ENCODE data around the gene KIF25. TPM values are rescaled to one million over a fixed set of nuclear protein-coding genes. Genes with fewer than 3 reads are reported as not detected.
"Not testable (repeated sequence)": the region's sequence is repeated elsewhere in the genome, so short reads cannot be mapped to it uniquely, and the experiment has no call there.

KIF25 gene
- total and polyA plus RNA-seq, 4 donors, result 0.72 to 0.79 TPM; not detected in 2

DNA sequence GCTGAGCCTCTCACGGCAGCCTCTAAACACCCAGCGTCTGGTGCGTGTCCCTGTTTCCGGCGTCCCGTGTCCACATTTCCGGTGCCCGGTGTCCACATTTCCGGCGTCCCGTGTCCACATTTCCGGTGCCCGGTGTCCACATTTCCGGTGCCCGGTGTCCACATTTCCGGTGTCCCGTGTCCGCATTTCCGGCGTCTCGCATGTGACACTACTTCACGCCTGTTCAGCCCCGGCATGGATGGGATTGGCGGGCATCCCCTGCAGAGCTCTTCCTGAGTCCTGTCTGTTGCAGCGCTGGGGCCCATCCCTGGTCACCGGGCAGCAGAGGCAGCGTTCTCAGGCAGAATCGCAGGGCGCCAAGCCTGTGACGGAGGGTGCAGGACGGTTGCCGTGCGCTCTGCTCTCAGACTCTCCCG lies 78.3 kb downstream of the KIF25 start:
- Histone ChIP-seq H3K9me3 (ENCODE audit: control insufficient read depth, low read length) (no peaks in the 10 kb centered on the region), H3K36me3 (ENCODE audit: control insufficient read depth in 1 of 2, insufficient read depth in 2 of 2, low read length in 1 of 2) (no peaks in the 10 kb centered on the region), H3K27ac (ENCODE audit: low read depth in 1 of 2, low read length in 2 of 2) (no peak overlapping the region), H3K27me3 (ENCODE audit: control insufficient read depth in 1 of 2, insufficient read depth in 2 of 2, low read length in 1 of 2) (no peaks in the 10 kb centered on the region), H3K4me1 (ENCODE audit: control insufficient read depth in 1 of 2, insufficient read depth in 2 of 2, low read length in 2 of 2) (no peaks in the 10 kb centered on the region), H3K4me3 (ENCODE audit: low read length in 2 of 2) (no peak overlapping the region)
- WGBS, 2 donors, result 88 to 91% methylated on average over 33 to 34 of the region's 34 CpGs
- DNase-seq (no peak), ATAC-seq (ENCODE audit: low FRiP score) (no peak)
- intact Hi-C loops (cut with DNase I), result no loop called here

DNA sequence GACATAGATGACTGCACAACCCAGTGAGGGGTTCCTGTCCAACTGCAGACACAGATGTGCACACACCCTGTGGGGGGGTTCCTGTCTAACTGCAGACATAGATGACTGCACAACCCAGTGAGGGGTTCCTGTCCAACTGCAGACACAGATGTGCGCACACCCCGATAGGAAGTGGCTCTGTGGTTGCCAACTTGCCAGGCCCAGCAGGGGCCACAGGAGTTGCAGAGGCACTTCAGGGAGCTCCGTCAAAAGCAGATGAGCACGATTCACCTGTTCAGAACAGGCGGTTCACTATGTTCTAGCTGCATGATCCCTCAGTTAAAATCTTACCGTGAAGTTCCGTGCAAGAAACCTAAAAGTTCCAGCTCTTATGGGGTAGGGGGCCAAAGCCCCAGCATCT lies 79.9 kb downstream of the KIF25 start:
- H3K36me3 ChIP-seq (ENCODE audit: control insufficient read depth in 1 of 2, insufficient read depth in 2 of 2, low read length in 1 of 2); intact Hi-C loops (cut with DNase I); DNase-seq; H3K4me1 ChIP-seq (ENCODE audit: control insufficient read depth in 1 of 2, insufficient read depth in 2 of 2, low read length in 2 of 2); H3K9me3 ChIP-seq (ENCODE audit: control insufficient read depth, low read length); ATAC-seq (ENCODE audit: low FRiP score); H3K27ac ChIP-seq (ENCODE audit: low read depth in 1 of 2, low read length in 2 of 2); H3K27me3 ChIP-seq (ENCODE audit: control insufficient read depth in 1 of 2, insufficient read depth in 2 of 2, low read length in 1 of 2); H3K4me3 ChIP-seq (ENCODE audit: low read length in 2 of 2): not testable (repeated sequence)
- WGBS, 2 donors, result 93 to 95% methylated on average over 7 of the region's 7 CpGs

DNA sequence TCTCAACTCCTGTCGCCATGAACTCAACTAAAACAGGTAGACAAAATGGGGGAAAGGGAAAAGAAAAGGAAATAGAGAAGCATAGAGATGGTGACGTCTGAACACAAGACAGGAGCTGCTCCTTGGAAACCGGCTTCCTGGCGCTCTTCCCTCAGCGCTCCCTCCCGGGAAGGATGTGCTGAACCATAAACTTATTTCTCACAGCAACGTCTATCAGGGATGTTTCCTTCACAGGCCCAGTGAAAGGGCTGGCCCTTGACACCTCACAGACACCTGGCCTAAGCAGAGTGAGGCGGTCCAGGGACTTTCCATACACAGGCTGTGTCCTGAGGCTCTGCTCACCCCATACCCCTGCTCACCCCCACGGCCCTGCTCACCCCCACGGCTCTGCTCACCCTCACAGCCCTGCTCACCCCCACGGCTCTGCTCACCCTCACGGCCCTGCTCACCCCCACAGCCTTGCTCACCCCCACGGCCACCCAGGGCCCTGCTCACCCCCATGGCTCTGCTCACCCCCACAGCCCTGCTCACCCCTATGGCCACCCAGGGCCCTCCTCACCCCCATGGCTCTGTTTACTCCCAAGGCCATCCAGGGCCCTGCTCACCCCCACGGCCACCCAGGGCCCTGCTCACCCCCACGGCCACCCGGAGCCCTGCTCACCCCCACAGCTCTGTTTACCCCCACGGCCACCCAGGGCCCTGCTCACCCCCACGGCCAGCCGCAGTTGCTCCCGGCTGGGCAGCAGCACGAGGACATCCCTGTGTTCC lies 80.9 kb downstream of the KIF25 start:
- Histone ChIP-seq H3K9me3 (ENCODE audit: control insufficient read depth, low read length) (no peaks in the 10 kb centered on the region), H3K4me1 (ENCODE audit: control insufficient read depth in 1 of 2, insufficient read depth in 2 of 2, low read length in 2 of 2) (no peaks in the 10 kb centered on the region), H3K4me3 (ENCODE audit: low read length in 2 of 2) (no peak overlapping the region), H3K27ac (ENCODE audit: low read depth in 1 of 2, low read length in 2 of 2) (no peak overlapping the region), H3K36me3 (ENCODE audit: control insufficient read depth in 1 of 2, insufficient read depth in 2 of 2, low read length in 1 of 2) (no peaks in the 10 kb centered on the region), H3K27me3 (ENCODE audit: control insufficient read depth in 1 of 2, insufficient read depth in 2 of 2, low read length in 1 of 2) (no peaks in the 10 kb centered on the region)
- ATAC-seq (ENCODE audit: low FRiP score), result no peak
- WGBS, 2 donors, result 78 to 80% methylated on average over 19 to 21 of the region's 21 CpGs
- DNase-seq, result no peak
- intact Hi-C loops (cut with DNase I), result no loop called here

DNA sequence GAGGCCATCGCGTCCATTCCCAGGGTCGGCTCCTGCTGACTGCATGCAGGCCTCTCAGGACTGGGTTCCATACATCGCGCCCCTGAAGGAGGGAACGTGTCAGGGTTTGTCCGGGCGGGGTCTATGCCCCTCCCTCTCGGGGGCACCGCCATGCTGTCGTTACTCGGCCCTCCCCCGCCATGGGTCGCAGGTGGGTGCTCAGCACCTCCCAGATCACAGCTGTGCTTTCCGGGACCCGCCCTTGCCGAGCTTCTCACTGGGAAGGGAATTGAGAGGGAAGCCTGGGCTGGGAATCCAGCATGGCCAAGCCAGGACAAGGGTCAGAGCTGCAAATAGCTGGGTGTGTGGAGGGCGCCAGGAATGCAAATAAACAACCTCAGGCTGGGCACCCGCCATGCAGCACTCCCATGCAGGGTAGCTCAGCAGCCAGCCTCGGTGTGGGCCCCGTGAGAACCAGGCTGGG lies 81.5 kb downstream of the KIF25 start, which contains the start of gene FRMD1:
Gene FRMD1, minus strand, starts transcription at position 270 of the 463 bp plus-strand sequence. Its CDS starts 118 bp downstream, at position 152.
- Histone ChIP-seq H3K27me3 (ENCODE audit: control insufficient read depth in 1 of 2, insufficient read depth in 2 of 2, low read length in 1 of 2) (no peaks in the 10 kb centered on the region), H3K9me3 (ENCODE audit: control insufficient read depth, low read length) (no peaks in the 10 kb centered on the region), H3K36me3 (ENCODE audit: control insufficient read depth in 1 of 2, insufficient read depth in 2 of 2, low read length in 1 of 2) (no peaks in the 10 kb centered on the region), H3K4me3 (ENCODE audit: low read length in 2 of 2) (no peak within 1 kb of the TSS), H3K4me1 (ENCODE audit: control insufficient read depth in 1 of 2, insufficient read depth in 2 of 2, low read length in 2 of 2) (no peaks in the 10 kb centered on the region), H3K27ac (ENCODE audit: low read depth in 1 of 2, low read length in 2 of 2) (no peak within 1 kb of the TSS)
- intact Hi-C loops (cut with DNase I), result no loop called here
- ATAC-seq (ENCODE audit: low FRiP score), result no peak
- WGBS, 2 donors, result 66 to 81% methylated on average over 18 to 21 of the region's 21 CpGs
- no peak for DNase-seq

DNA sequence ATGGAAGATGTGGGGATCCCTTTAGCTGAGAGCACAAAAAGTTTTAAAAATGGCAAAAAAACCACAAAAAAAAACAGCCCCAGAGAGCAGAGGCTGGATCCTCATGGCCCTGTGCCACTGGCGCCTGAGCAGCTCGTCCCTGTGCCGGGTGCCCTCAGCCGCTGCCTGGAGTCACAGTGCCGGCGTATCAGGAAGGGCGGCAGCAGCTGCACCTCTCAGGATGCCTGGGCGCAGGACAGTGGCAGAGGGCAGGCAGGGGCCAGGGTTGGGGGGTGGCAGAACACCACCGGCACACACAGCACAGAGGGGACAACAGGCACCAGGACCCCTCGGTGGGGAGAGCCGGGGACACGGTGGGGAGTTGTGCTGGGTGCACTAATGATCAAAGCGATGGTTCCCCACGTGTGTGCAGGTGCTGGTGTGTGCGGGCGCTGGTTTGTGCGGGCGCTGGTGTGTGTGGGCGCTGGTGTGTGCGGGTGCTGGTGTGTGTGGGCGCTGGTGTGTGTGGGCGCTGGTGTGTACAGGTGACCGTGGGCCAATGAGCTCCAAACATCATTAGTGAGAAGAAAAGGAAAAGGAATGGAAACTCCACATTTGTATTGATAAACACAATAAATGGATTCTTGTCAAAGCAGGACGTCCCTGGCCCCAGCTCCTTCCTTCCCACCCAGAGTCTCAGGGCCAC lies 83.1 kb downstream of the KIF25 start:
- ATAC-seq (ENCODE audit: low FRiP score) (no peak), DNase-seq (no peak)
- WGBS, 2 donors, result 88% methylated on average over 22 to 24 of the region's 24 CpGs
- Histone ChIP-seq H3K36me3 (ENCODE audit: control insufficient read depth in 1 of 2, insufficient read depth in 2 of 2, low read length in 1 of 2) (no peaks in the 10 kb centered on the region), H3K4me1 (ENCODE audit: control insufficient read depth in 1 of 2, insufficient read depth in 2 of 2, low read length in 2 of 2) (no peaks in the 10 kb centered on the region), H3K27me3 (ENCODE audit: control insufficient read depth in 1 of 2, insufficient read depth in 2 of 2, low read length in 1 of 2) (no peaks in the 10 kb centered on the region), H3K27ac (ENCODE audit: low read depth in 1 of 2, low read length in 2 of 2) (no peak overlapping the region), H3K4me3 (ENCODE audit: low read length in 2 of 2) (no peak overlapping the region), H3K9me3 (ENCODE audit: control insufficient read depth, low read length) (no peaks in the 10 kb centered on the region)
- intact Hi-C loops (cut with DNase I), result no loop called here

DNA sequence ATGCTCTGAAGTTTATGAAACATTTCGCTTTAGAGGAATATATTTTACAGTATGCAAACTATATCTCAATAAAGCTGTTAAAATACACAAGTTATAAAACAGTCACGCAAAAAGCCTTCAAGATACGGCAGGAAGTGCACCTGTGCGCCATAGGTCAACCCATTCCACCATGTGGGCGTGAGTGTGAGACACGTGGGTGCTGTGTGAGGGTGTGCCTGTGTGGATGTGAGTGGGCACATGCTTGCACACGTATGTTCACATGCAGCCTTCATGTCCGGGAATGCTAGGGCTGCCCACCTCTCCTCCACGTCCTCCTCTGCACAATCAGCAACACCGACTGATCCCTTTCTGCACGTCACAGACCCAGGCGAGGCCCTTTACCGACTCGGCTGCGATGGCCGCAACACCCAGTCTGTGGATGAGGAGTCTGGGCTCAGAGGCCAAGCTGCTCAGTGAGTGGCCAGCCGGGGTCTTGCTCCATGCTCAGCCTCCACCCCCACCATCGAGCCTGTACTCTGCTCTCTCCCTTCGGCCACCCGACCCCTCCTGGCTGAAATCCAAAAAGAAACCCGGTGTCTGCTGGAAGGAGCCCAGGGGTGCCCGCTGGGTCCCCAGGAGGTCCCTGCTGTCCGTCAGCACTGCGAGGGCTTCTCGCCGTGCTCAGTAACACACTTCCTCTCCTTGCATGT lies 84.5 kb downstream of the KIF25 start:
- H3K36me3 ChIP-seq (ENCODE audit: control insufficient read depth in 1 of 2, insufficient read depth in 2 of 2, low read length in 1 of 2), result no peaks in the 10 kb centered on the region
- no peak for ATAC-seq (ENCODE audit: low FRiP score)
- no peak overlapping the region for H3K4me3 ChIP-seq (ENCODE audit: low read length in 2 of 2)
- intact Hi-C loops (cut with DNase I), result no loop called here
- no peaks in the 10 kb centered on the region for H3K9me3 ChIP-seq (ENCODE audit: control insufficient read depth, low read length)
- H3K27ac ChIP-seq (ENCODE audit: low read depth in 1 of 2, low read length in 2 of 2), result no peak overlapping the region
- no peaks in the 10 kb centered on the region for H3K4me1 ChIP-seq (ENCODE audit: control insufficient read depth in 1 of 2, insufficient read depth in 2 of 2, low read length in 2 of 2)
- no peak for DNase-seq
- no peaks in the 10 kb centered on the region for H3K27me3 ChIP-seq (ENCODE audit: control insufficient read depth in 1 of 2, insufficient read depth in 2 of 2, low read length in 1 of 2)
- WGBS, 2 donors, result 81% methylated on average over 26 of the region's 26 CpGs

DNA sequence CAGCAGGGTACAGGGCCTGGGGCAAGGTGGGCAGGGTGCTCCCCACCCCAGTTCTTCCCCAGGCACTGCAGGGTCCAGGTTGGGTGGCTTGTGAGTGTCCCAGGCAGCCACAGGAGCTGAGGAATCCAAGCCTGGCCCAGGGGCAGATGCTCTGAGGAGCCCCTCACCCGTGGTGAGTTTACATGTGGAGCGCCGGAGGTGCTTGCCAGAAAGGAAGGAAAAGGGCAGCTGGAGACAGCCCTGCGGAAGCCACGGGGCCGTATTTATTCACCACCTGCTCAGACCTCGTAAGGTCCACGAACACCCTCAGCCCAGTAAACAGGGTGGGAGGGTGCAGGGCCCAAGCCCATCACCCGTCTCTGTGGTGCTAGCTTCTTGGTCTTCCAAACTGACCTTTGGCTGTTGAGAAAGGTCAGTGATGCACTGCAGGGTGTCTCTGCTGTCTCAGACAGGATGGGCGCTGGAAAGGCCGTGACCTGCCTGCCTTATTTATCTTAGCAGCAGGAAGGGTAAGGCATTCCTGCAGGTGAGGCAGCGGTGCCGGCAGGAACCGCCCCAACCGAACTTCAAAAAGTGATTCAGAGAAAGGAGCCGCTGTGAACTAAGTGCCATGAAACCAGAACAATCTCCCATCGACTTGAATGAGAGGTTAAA lies 85.5 kb downstream of the KIF25 start:
- DNase-seq (no peak), ATAC-seq (ENCODE audit: low FRiP score) (no peak)
- H3K9me3 ChIP-seq (ENCODE audit: control insufficient read depth, low read length), result no peaks in the 10 kb centered on the region
- H3K27ac ChIP-seq (ENCODE audit: low read depth in 1 of 2, low read length in 2 of 2), result no peak overlapping the region
- H3K27me3 ChIP-seq (ENCODE audit: control insufficient read depth in 1 of 2, insufficient read depth in 2 of 2, low read length in 1 of 2), result no peaks in the 10 kb centered on the region
- 82 to 86% methylated on average over 15 to 17 of the region's 17 CpGs for WGBS, 2 donors
- H3K36me3 ChIP-seq (ENCODE audit: control insufficient read depth in 1 of 2, insufficient read depth in 2 of 2, low read length in 1 of 2), result no peaks in the 10 kb centered on the region
- H3K4me3 ChIP-seq (ENCODE audit: low read length in 2 of 2), result no peak overlapping the region
- H3K4me1 ChIP-seq (ENCODE audit: control insufficient read depth in 1 of 2, insufficient read depth in 2 of 2, low read length in 2 of 2), result no peaks in the 10 kb centered on the region
- intact Hi-C loops (cut with DNase I), result no loop called here

DNA sequence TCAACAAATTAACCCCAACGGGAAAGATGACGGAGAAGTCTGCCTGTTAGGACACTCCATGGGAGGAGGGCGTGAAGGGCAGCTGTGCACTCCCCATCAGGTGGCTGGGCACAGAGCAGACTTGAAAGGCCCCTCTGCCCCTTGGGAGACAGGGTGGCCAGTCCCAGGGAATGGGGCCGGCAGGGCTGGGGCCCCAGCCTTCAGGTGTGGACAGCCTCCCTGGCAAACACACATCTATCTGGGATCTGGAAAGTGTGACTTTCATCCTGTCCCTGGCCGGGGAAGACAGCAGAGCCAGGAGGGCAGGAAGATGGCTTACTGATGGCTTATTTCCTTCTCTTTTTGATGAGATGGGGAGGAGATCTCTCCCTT lies 86.0 kb downstream of the KIF25 start:
- H3K27ac ChIP-seq (ENCODE audit: low read depth in 1 of 2, low read length in 2 of 2), result no peak overlapping the region
- H3K36me3 ChIP-seq (ENCODE audit: control insufficient read depth in 1 of 2, insufficient read depth in 2 of 2, low read length in 1 of 2), result no peaks in the 10 kb centered on the region
- H3K4me1 ChIP-seq (ENCODE audit: control insufficient read depth in 1 of 2, insufficient read depth in 2 of 2, low read length in 2 of 2), result no peaks in the 10 kb centered on the region
- no peak overlapping the region for H3K4me3 ChIP-seq (ENCODE audit: low read length in 2 of 2)
- intact Hi-C loops (cut with DNase I), result no loop called here
- 66% methylated on average over 5 of the region's 5 CpGs for WGBS, 2 donors
- no peaks in the 10 kb centered on the region for H3K27me3 ChIP-seq (ENCODE audit: control insufficient read depth in 1 of 2, insufficient read depth in 2 of 2, low read length in 1 of 2)
- no peaks in the 10 kb centered on the region for H3K9me3 ChIP-seq (ENCODE audit: control insufficient read depth, low read length)
- ATAC-seq (ENCODE audit: low FRiP score), result no peak
- no peak for DNase-seq
